Skeletal muscle tissue (tissue), 4 donors: ENCODE measurements around the gene IGSF6. TPM values are rescaled to one million over a fixed set of nuclear protein-coding genes. Genes with fewer than 3 reads are reported as not detected.

ENCODE experiments used
- H3K27ac ChIP-seq: one replicate; pipeline ENCODE4 v1.7.0; 2013; ENCODE audit warnings: mild to moderate bottlenecking, low read depth, low read length, inconsistent platforms
- H3K27me3 ChIP-seq, 3 donors: one replicate each; pipeline ENCODE4 v1.7.0; 2013; ENCODE audit warnings: low read length in 3 of 3; ENCODE audit not compliant: control insufficient read depth in 3 of 3, insufficient read depth in 3 of 3
- H3K36me3 ChIP-seq, 3 donors: one replicate each; pipeline ENCODE4 v1.7.0; 2013; ENCODE audit warnings: low read length in 3 of 3; ENCODE audit not compliant: control insufficient read depth in 3 of 3, insufficient read depth in 3 of 3
- H3K4me1 ChIP-seq, 3 donors: one replicate each; pipeline ENCODE4 v1.7.0; 2013; ENCODE audit warnings: low read length in 3 of 3, mild to moderate bottlenecking in 3 of 3; ENCODE audit not compliant: control insufficient read depth in 3 of 3, insufficient read depth in 3 of 3
- H3K4me3 ChIP-seq, 3 donors: one replicate each; pipeline ENCODE4 v1.7.0; 2013; ENCODE audit warnings: low read length in 3 of 3
- H3K9ac ChIP-seq, 3 donors: one replicate each; pipeline ENCODE4 v1.7.0; 2013; ENCODE audit warnings: low read length in 3 of 3, mild to moderate bottlenecking in 3 of 3, moderate library complexity in 2 of 3, low read depth in 1 of 3
- H3K9me3 ChIP-seq, 3 donors: one replicate each; pipeline ENCODE4 v1.7.0; 2013; ENCODE audit warnings: low read length in 3 of 3; ENCODE audit not compliant: control insufficient read depth in 3 of 3
- total RNA-seq: library from RNA; depleted of rRNA; stranded (reverse); fragments of >200 nt; gene quantifications from one replicate; pipeline ENCODE4 v1.2.3, GENCODE V29; 2014
- donor health status: Osteomylitis.

Gene IGSF6
- total RNA-seq, 1 donor from 2014 or later: 3.1 TPM

DNA sequence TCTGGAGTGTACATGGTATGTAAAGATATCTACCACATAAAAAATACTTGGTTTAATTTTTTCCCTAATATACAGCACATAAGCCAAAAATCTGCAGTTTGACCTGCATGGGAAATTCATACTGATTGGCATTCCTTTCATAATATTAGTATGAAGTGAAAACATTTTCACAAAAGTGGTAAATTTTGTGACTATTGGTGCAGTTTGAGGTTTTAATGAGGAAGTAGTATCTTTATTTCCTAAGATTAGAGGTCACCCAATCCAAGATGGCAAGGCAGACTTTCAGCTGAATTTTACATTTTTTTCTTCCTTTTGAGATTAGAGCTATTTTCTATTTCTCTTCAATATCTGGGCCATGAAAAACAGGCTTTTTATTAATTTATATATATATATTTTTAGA is 31.8 kb downstream of the IGSF6 start:
- H3K4me1 ChIP-seq: peaks cover 4 to 11% (median 5%) of the 10 kb centered on the region in 3 donors
- H3K36me3 ChIP-seq: peaks cover 4 to 9% (median 6%) of the 10 kb centered on the region in 3 donors
- H3K27me3 ChIP-seq: no peaks in the 10 kb centered on the region
- H3K9me3 ChIP-seq: no peaks in the 10 kb centered on the region
- H3K9ac ChIP-seq: no peak overlapping the region
- no peak overlapping the region for H3K4me3 ChIP-seq
- no peak overlapping the region for H3K27ac ChIP-seq

DNA sequence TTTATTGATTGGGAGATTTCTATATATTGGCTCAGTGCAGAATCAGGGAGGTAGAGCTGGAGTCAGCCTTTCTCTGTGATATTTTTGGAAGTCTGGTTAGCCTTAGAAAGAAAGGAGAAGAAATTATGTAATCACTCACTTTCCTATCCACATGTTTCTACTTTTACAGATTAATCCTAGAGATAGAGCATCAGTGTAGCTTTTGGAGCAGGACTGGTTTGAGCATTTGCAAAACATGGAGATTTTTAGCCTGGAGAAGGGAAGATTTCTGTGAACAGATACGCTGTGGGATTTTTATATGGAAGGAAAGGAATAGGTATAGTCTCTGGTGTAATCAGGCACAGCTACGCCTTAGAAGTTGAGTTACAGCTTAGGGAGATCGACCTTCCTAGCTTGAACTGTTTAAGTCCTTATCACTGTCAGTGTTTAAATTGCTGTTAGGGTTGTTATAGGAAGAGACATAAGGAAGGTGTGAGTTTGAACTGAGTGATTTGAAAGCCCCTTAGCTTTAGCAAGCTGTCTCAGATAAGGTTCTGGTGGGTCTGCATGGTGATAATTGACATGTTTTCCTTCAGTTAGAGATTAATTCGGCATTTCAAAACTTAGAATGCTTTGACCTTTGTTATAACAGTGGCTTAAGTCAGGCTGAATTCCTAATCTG is 32.5 kb downstream of the IGSF6 start:
- Histone ChIP-seq H3K9ac (peak overlapping the region; percentile 12 to 35 (median 28)), H3K4me3 (no peak overlapping the region), H3K4me1 (peaks cover 4 to 11% (median 5%) of the 10 kb centered on the region in 3 donors), H3K27ac (no peak overlapping the region), H3K9me3 (no peaks in the 10 kb centered on the region), H3K27me3 (no peaks in the 10 kb centered on the region), H3K36me3 (peaks cover 1 to 4% (median 2%) of the 10 kb centered on the region in 3 donors)

DNA sequence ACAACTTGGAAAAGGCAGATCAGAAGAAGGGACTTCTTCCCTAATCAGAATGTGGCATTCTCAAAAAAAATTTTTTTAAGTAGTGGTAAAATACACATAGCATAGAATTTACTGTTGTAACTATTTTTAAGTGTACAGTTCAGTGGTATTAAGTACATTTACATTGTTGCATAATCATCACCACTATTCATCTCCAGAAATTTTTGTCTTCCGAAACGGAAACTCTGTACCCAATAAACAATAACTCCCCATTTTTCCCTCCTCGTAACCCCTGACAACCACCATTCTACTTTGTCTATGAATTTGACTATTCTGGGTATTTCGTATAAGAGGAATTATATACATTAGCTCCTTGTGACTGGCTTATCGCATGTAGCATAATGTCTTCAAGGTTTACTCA is 34.1 kb downstream of the IGSF6 start:
- Histone ChIP-seq H3K4me3 (no peak overlapping the region), H3K27ac (no peak overlapping the region), H3K4me1 (peaks cover 4 to 11% (median 5%) of the 10 kb centered on the region in 3 donors), H3K9me3 (no peaks in the 10 kb centered on the region), H3K9ac (no peak overlapping the region), H3K27me3 (no peaks in the 10 kb centered on the region), H3K36me3 (peaks cover 0 to 2% (median 0%) of the 10 kb centered on the region in 3 donors)

DNA sequence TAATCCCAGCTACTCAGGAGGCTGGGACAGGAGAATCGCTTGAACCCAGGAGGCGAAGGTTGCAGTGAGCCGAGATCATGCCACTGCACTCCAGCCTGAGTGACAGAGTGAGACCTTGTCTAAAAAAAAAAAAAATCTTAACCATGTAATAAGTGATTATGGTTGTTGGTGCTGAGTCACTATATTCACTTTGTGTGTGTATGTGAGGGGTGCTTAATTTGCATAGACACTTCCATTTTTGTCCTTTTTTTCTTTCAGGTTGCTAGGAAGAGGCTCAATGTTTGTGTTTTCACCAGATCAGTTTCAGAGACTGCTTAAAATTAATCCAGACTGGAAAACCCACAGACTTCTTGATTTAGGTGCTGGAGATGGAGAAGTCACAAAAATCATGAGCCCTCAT is 34.8 kb downstream of the IGSF6 start:
- Histone ChIP-seq H3K9me3 (no peaks in the 10 kb centered on the region), H3K9ac (no peak overlapping the region), H3K36me3 (peaks cover 0 to 2% (median 0%) of the 10 kb centered on the region in 3 donors), H3K27me3 (no peaks in the 10 kb centered on the region), H3K27ac (no peak overlapping the region), H3K4me1 (peaks cover 4 to 11% (median 7%) of the 10 kb centered on the region in 3 donors), H3K4me3 (no peak overlapping the region)

DNA sequence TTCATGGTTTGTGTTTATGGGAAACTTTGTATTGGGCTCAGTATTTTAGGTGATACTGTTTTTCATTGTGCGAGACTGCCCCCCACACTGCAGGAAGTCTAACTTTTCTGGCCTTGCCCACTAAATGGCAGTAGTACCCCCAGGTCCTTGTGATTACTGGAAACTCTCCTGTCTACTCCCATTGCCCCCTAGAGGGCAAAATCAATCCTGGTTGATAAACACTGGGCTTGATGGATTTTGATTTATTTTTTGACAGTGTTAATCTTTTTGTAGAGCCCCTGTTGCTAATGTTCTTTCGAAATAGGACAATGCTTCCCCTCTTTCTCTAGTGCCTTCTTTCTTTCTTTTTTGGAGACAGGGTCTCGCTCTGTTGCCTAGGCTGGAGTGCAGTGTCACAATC is 37.5 kb downstream of the IGSF6 start:
- H3K36me3 ChIP-seq: peaks cover 0 to 2% (median 0%) of the 10 kb centered on the region in 3 donors
- no peak overlapping the region for H3K9ac ChIP-seq
- peaks cover 19 to 28% (median 27%) of the 10 kb centered on the region in 3 donors for H3K4me1 ChIP-seq
- no peak overlapping the region for H3K27ac ChIP-seq
- H3K4me3 ChIP-seq: no peak overlapping the region
- H3K27me3 ChIP-seq: no peaks in the 10 kb centered on the region
- H3K9me3 ChIP-seq: no peaks in the 10 kb centered on the region

DNA sequence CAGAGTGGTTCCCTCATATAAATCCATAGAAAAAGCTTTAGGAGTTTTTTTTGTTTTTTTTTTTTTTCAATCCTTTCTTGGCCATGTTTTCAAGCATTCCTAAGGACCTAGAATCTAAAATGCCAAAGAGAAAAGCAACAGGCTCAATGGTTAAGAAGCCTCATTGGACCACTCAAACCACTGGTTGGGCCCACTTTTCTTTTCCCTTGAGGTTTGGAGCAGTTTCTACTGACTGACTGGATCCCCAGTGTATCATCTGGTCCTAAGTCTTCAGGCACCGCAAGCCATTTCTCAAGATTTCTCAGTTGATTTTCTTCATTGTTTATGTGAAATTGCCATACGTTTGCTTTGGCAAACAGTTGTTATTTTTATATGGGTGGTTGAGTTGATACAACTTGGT is 38.6 kb downstream of the IGSF6 start:
- no peak overlapping the region for H3K27ac ChIP-seq
- peaks cover 0 to 2% (median 0%) of the 10 kb centered on the region in 3 donors for H3K36me3 ChIP-seq
- peaks cover 22 to 33% (median 30%) of the 10 kb centered on the region in 3 donors for H3K4me1 ChIP-seq
- H3K9ac ChIP-seq: no peak overlapping the region
- no peaks in the 10 kb centered on the region for H3K9me3 ChIP-seq
- no peaks in the 10 kb centered on the region for H3K27me3 ChIP-seq
- no peak overlapping the region for H3K4me3 ChIP-seq

DNA sequence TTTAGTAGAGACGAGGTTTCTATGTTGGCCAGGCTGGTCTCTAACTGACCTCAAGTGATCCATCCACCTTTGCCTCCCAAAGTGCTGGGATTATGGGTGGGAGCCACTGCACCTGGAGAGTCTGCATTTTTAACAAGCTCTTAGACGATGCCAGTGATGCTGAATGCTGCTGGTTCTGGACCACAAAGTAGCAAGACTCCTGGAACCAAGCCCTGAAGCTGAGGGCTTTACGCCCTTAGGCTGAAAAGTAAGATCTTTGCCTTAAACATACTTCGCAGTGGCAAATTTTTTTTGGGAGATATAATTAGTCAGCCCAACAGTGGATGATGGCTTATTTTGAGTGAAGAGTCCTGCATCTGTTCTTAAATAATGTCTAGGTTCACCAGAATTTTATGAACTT is 39.0 kb downstream of the IGSF6 start:
- Histone ChIP-seq H3K9me3 (no peaks in the 10 kb centered on the region), H3K27ac (no peak overlapping the region), H3K9ac (no peak overlapping the region), H3K4me1 (peaks cover 26 to 37% (median 34%) of the 10 kb centered on the region in 3 donors), H3K4me3 (no peak overlapping the region), H3K27me3 (no peaks in the 10 kb centered on the region), H3K36me3 (peaks cover 0 to 2% (median 0%) of the 10 kb centered on the region in 3 donors)

DNA sequence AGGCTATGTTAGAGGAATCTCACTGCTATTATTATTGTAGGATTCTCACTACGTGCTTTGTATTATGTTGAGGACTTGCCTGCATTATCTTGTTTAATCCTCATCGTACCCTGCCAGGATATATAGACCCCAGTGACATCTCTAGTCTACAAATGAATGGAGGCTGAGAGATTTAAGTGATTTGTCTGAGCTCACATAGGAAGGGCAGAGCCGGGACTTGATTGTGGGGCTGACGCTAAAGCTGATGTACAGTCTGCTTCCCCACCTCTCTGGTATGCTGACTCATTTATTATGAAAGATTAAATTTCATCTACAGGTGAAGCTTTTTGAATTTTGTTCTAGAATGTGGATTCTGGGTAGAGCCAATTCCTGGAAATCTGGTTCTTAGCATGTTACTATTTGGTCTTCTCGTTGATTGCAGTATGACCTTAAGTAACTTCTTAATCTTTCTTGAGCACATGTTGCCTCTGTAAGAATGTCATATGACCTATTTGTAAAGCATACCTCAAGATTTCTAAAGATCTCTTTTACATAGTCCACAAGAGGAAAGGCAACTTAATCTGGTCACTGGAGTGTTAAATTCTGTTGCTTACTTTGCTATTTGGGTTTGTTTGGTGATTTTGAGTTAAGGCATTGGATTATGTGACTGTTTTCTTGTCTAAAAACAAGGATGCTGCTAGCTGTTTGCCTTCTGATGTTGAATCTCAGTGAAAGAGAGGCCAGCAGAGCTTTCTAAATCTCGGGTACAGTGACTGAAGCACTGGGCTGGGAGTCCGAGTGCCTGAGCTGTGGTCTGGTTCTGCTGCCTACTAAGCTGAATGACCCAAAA is 40.6 kb downstream of the IGSF6 start:
- Histone ChIP-seq H3K27ac (peak overlapping the region; percentile 89), H3K4me1 (peaks cover 30 to 48% (median 46%) of the 10 kb centered on the region in 3 donors), H3K4me3 (peak overlapping the region in 1 of 3 donors; percentile 24), H3K36me3 (peaks cover 0 to 2% (median 0%) of the 10 kb centered on the region in 3 donors), H3K27me3 (no peaks in the 10 kb centered on the region), H3K9ac (peak overlapping the region; percentile 28 to 62 (median 28)), H3K9me3 (no peaks in the 10 kb centered on the region)

DNA sequence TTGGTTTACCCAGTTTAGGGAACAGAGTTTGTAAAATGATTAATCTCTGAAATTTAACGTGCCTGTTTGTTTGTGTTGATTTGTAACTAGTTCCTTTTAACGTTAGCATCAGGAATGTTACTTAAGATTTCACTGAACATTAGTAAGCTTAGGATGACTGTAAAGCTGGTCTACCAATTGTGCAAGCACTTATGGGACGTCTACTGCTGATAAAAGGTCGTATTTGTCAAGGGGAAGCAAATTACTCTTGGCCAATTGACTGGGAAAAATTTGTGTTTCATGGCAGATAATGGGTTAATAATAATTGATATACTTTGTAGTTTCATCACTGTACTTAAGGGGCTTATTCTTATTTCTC is 41.2 kb downstream of the IGSF6 start:
- peak overlapping the region; percentile 89 for H3K27ac ChIP-seq
- no peaks in the 10 kb centered on the region for H3K27me3 ChIP-seq
- H3K9ac ChIP-seq: no peak overlapping the region
- H3K4me1 ChIP-seq: peaks cover 30 to 53% (median 46%) of the 10 kb centered on the region in 3 donors
- H3K4me3 ChIP-seq: no peak overlapping the region
- H3K9me3 ChIP-seq: no peaks in the 10 kb centered on the region
- H3K36me3 ChIP-seq: no peaks in the 10 kb centered on the region

DNA sequence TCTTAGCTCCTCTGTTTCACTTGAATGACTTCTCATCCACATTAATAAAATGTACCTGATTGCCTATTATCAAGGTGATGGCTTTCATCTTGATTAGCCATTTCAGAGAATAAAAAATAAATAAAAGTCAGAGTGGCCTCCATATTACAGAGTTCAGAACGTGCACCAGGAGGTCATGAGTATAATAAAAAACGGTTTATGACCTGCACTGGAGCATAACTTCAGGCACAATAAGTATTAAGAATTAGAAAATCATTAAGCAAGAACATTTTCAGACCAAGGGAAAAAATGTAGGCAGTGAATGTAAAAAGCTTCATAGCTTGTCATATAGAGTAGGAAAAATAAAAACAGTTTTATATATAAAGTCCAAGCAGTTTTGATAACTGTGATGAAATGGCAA is 41.6 kb downstream of the IGSF6 start:
- Histone ChIP-seq H3K4me1 (peaks cover 30 to 53% (median 46%) of the 10 kb centered on the region in 3 donors), H3K36me3 (no peaks in the 10 kb centered on the region), H3K27me3 (no peaks in the 10 kb centered on the region), H3K27ac (no peak overlapping the region), H3K9ac (no peak overlapping the region), H3K9me3 (no peaks in the 10 kb centered on the region), H3K4me3 (no peak overlapping the region)
